ENCODE measurements around the gene SPSB4. TPM values are rescaled to one million over a fixed set of nuclear protein-coding genes. Genes with fewer than 3 reads are reported as not detected.

The SPSB4 gene
- total RNA-seq, 1 donor from 2014 or later: 1.7 TPM

- peak; percentile 45 for DNase-seq (ENCODE audit: low spot score)
Observed at GRCh38 chr3:141052201-141053069, 1.3 kb downstream of the SPSB4 start.

GRCh38 chr3:141055136-141055535 lies 4.0 kb downstream of the SPSB4 start:
- DNase-seq (ENCODE audit: low spot score): no peak

GRCh38 chr3:141055536-141056445 lies 4.6 kb downstream of the SPSB4 start:
- DNase-seq (ENCODE audit: low spot score): no peak

GRCh38 chr3:141056751-141057171 lies 5.6 kb downstream of the SPSB4 start:
- DNase-seq (ENCODE audit: low spot score): no peak

- DNase-seq (ENCODE audit: low spot score): no peak
Observed at GRCh38 chr3:141057436-141057835, 6.3 kb downstream of the SPSB4 start.

GRCh38 chr3:141057946-141058800 lies 7.0 kb downstream of the SPSB4 start:
- no peak for DNase-seq (ENCODE audit: low spot score)

GRCh38 chr3:141058996-141059395 lies 7.8 kb downstream of the SPSB4 start:
- DNase-seq (ENCODE audit: low spot score): no peak

GRCh38 chr3:141059816-141060215 lies 8.7 kb downstream of the SPSB4 start:
- DNase-seq (ENCODE audit: low spot score): no peak

- DNase-seq (ENCODE audit: low spot score): no peak
Observed at GRCh38 chr3:141060327-141060726, 9.2 kb downstream of the SPSB4 start.

- DNase-seq (ENCODE audit: low spot score): no peak
Observed at GRCh38 chr3:141063831-141064230, 12.7 kb downstream of the SPSB4 start.

- DNase-seq (ENCODE audit: low spot score): peak; percentile 61
Observed at GRCh38 chr3:141064255-141064926, 13.2 kb downstream of the SPSB4 start.

- DNase-seq (ENCODE audit: low spot score): no peak
Observed at GRCh38 chr3:141065258-141065657, 14.1 kb downstream of the SPSB4 start.

- no peak for DNase-seq (ENCODE audit: low spot score)
Observed at GRCh38 chr3:141065841-141066805, 15.0 kb downstream of the SPSB4 start.

GRCh38 chr3:141067206-141067974 lies 16.2 kb downstream of the SPSB4 start:
- no peak for DNase-seq (ENCODE audit: low spot score)

GRCh38 chr3:141070229-141070628 lies 19.1 kb downstream of the SPSB4 start:
- DNase-seq (ENCODE audit: low spot score): no peak

- DNase-seq (ENCODE audit: low spot score): no peak
Observed at GRCh38 chr3:141070727-141071357, 19.7 kb downstream of the SPSB4 start.

GRCh38 chr3:141071681-141072260 lies 20.6 kb downstream of the SPSB4 start:
- no peak for DNase-seq (ENCODE audit: low spot score)

GRCh38 chr3:141072950-141073349 lies 21.8 kb downstream of the SPSB4 start:
- DNase-seq (ENCODE audit: low spot score): no peak

Data from umbilical cord (tissue), 2 donors.